ENCODE data around the gene NPTX1. TPM values are rescaled to one million over a fixed set of nuclear protein-coding genes. Genes with fewer than 3 reads are reported as not detected.

Gene NPTX1, protein sequence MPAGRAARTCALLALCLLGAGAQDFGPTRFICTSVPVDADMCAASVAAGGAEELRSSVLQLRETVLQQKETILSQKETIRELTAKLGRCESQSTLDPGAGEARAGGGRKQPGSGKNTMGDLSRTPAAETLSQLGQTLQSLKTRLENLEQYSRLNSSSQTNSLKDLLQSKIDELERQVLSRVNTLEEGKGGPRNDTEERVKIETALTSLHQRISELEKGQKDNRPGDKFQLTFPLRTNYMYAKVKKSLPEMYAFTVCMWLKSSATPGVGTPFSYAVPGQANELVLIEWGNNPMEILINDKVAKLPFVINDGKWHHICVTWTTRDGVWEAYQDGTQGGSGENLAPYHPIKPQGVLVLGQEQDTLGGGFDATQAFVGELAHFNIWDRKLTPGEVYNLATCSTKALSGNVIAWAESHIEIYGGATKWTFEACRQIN
- total RNA-seq = 0.13 TPM
- polyA plus RNA-seq (ENCODE audit: insufficient read depth in 1 of 8, insufficient read length in 8 of 8, low replicate concordance in 1 of 8) = under 1 TPM; 0.15 to 0.34 (median 0.23) TPM
- long read RNA-seq, donor 1 = 0 reads
- long read RNA-seq, donor 2 = 0 reads
- long read RNA-seq, donor 3 = 0 reads
- long read RNA-seq, donor 4 = 0 reads
- long read RNA-seq, donor 5 = 0 reads
- long read RNA-seq, donor 6 = 0 reads
- long read RNA-seq, donor 7 = 0 reads
- long read RNA-seq, donor 8 = 0 reads
- long read RNA-seq, donor 9 = 0 reads
- long read RNA-seq, donor 10 = 0 reads
- long read RNA-seq, donor 11 = 0 reads

DNA sequence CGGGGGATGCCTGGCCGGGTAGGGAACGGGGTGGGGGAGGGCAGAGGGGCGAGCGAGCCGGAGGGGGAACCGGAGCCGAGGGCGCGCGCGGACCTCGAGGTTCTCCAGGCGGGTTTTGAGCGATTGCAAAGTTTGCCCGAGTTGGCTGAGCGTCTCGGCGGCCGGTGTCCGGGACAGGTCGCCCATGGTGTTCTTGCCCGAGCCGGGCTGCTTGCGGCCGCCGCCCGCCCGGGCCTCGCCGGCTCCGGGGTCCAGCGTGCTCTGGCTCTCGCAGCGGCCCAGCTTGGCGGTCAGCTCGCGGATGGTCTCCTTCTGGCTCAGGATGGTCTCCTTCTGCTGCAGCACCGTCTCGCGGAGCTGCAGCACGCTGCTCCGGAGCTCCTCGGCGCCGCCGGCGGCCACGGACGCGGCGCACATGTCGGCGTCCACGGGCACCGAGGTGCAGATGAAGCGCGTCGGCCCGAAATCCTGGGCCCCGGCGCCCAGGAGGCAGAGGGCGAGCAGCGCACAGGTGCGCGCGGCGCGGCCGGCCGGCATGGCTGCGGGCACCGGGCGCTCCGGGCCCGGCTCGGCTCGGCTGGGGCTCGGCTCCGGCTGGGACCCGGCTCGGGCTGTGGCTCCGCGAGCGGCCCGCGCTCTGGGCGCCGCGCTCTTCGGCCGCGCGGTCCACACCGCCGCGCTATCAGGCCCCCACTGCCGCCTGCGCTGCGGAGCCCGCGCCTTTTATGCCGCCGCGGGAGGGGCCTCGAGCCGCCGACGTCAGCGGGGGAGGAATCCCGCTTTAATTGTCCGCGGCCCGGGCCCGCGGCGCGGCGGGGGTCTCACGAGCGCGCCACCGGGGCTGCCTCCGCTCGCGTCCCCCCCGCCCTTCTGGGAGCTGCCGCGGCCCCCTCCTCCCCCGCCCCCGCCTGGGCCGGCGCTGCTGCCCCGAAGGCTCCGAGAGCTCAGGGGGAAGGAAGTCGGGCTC, at the start of gene NPTX1:
Gene NPTX1 (minus strand): TSS at position 698 of the 967 bp plus-strand sequence. CDS start 161 bp downstream, at position 537.
- WGBS (ENCODE audit: insufficient coverage) = under 1% methylated on average over 127 of the region's 136 CpGs
- no peak for DNase-seq
- peaks cover 32% of the 10 kb centered on the region for H3K4me1 ChIP-seq (ENCODE audit: control insufficient read depth, insufficient read depth, low read length)
- no peak within 1 kb of the TSS for H3K4me3 ChIP-seq (ENCODE audit: low read length)
- H3K9me3 ChIP-seq (replicated peaks; ENCODE audit: control insufficient read depth, low read depth, low read length) = no peaks in the 10 kb centered on the region
- no peaks in the 10 kb centered on the region for H3K36me3 ChIP-seq (ENCODE audit: control insufficient read depth, insufficient read depth, low read length)
- peaks cover 96% of the 10 kb centered on the region for H3K27me3 ChIP-seq (ENCODE audit: control insufficient read depth, insufficient read depth, low read length)
- no peak within 1 kb of the TSS for H3K27ac ChIP-seq (ENCODE audit: low read length)

DNA sequence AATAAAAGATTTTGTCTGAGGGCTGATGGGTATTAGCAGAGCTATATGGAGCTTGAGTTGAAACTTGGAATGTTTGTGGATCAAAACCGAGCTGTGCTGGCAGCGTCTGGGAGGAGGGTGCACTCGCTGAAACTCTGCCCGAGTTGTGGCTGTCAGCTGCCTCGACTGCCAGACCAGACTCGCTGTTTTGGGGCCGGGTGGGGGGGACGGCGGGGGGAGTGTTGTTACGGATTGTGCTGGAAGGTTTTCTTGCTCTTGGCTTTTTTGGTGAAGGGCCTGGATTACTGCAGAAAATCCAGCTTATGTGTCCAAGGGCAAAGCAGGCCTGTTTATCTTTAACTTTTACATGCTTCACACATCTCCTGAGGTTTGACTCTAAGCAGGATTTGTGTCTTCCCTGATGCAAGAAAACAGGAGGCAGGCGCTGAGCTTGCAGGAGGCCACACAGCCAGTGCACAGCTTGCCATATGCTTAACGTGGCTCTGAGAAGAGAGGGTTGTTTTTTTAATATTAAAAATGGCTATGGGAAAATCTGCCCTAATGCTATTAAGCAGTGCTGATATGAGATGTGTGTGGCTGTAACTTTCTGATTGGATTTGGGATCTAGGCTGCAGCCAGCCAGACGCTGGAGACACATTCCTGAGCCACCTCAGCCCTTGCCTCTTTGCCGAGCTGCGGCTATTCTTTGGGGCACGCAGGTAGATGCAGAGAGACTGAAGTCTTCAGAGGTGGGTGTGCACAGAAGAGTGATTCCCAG, 47.7 kb upstream of the NPTX1 start:
- H3K4me1 ChIP-seq (ENCODE audit: control insufficient read depth, insufficient read depth, low read length) = peaks cover 4% of the 10 kb centered on the region
- no peaks in the 10 kb centered on the region for H3K9me3 ChIP-seq (replicated peaks; ENCODE audit: control insufficient read depth, low read depth, low read length)
- 14% methylated on average over 11 of the region's 16 CpGs for WGBS (ENCODE audit: insufficient coverage)
- no peaks in the 10 kb centered on the region for H3K36me3 ChIP-seq (ENCODE audit: control insufficient read depth, insufficient read depth, low read length)
- H3K4me3 ChIP-seq (ENCODE audit: low read length) = no peak overlapping the region
- H3K27ac ChIP-seq (ENCODE audit: low read length) = no peak overlapping the region
- peak; percentile 31 for DNase-seq
- H3K27me3 ChIP-seq (ENCODE audit: control insufficient read depth, insufficient read depth, low read length) = peaks cover 27% of the 10 kb centered on the region

DNA sequence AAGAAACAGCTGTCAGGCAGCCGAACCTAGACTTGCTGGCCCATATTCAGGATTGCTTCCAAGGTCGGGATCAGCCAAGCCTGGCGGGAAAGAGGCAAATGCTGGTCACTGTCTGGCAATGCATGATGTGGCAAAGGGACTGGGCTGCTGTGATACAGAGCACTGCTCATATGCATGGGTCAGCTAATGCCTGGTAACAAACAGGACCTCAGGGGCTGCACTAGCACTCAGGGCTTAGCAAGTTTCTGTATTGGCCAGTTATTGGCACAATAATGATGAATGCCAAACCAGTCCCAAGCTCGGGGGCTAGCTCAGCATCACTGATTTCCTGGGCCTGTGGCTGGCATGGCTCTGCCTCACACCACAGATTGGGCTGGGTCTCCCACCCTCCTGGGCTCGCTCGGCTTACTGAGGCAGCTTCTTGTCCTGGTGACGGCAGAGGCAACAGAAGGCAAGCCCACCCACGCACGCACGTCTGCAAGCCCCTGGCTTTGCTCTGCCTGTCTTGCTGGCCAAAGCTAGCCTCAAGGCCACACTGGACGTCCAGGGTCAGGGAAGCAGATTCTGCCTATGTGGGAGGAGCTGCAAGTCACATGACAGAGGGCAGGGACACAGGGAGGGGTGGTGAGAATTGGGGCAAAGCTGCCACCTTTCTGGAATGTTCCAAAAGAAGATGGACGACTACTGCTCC, 46.8 kb upstream of the NPTX1 start:
- Histone ChIP-seq H3K27ac (ENCODE audit: low read length) (no peak overlapping the region), H3K4me1 (ENCODE audit: control insufficient read depth, insufficient read depth, low read length) (no peaks in the 10 kb centered on the region), H3K4me3 (ENCODE audit: low read length) (no peak overlapping the region), H3K9me3 (replicated peaks; ENCODE audit: control insufficient read depth, low read depth, low read length) (no peaks in the 10 kb centered on the region), H3K36me3 (ENCODE audit: control insufficient read depth, insufficient read depth, low read length) (no peaks in the 10 kb centered on the region), H3K27me3 (ENCODE audit: control insufficient read depth, insufficient read depth, low read length) (peaks cover 27% of the 10 kb centered on the region)
- DNase-seq = no peak
- WGBS (ENCODE audit: insufficient coverage) = 82% methylated on average over 10 of the region's 12 CpGs

DNA sequence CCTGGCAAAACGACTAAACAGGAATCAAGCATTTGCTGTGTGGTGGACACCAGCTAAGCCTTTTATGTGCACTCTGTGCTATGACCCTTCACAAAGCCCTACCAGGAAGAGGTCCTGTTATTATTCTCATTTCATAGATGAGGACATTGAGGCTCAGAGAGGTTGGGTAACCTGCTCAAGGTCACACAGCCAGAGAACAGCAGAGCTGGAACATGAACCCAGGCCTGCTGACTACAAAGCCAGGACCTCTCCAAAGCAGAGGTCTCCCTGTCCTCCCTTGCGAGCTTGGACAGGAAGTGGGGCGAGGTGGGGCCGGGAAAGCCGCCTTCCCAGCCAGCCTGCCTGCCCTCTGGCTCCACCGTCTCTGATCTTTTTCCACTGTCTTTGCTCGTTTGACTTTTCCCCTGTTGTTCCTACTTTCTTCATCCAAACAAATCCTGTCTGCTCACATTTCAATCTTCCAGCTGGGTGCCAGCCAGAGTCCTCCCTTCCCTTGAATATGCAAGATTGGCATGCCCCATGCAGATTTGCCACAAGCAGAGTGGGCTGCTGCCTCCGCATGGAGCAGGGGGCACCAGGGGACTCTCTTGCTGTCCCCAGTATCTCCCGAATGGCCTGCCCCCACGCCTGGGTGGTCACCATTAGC, 44.5 kb upstream of the NPTX1 start:
- 38% methylated on average over 10 of the region's 10 CpGs for WGBS (ENCODE audit: insufficient coverage)

DNA sequence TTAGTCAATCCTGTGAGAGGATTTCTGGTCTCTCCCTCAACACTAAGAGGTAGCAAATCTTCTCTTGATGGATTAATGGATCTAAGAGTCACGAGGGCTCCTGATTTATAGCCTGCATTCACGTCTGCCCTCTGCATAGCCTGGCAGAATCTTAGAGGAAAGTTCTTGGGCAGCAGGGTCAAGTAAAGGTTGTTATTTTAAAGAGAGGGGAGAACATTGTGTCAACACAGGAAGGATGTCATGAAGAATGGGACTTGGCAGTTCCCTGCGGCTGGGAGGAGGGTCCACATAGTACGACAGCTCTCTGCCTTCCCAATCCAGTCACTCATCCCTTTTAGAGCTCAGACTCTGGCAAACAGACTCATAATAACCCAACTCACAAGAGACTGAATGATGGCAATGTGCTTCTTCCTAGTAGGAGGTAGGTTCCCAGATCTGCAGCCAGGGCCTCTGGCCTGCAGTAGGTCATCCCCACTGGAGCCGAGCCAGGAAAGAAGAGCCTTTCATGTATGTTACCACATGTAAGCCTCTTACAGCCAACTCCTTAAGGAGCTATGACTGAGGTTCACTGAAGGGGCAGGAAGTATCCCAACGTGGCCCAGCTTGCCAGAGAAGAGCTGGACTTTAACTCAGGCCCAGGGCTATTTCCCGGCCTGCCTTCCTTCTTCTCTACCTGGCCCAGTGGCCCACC, 42.8 kb upstream of the NPTX1 start:
- DNase-seq = no peak
- no peaks in the 10 kb centered on the region for H3K9me3 ChIP-seq (replicated peaks; ENCODE audit: control insufficient read depth, low read depth, low read length)
- no peak overlapping the region for H3K4me3 ChIP-seq (ENCODE audit: low read length)
- peaks cover 13% of the 10 kb centered on the region for H3K27me3 ChIP-seq (ENCODE audit: control insufficient read depth, insufficient read depth, low read length)
- no peak overlapping the region for H3K27ac ChIP-seq (ENCODE audit: low read length)
- no peaks in the 10 kb centered on the region for H3K36me3 ChIP-seq (ENCODE audit: control insufficient read depth, insufficient read depth, low read length)
- no peaks in the 10 kb centered on the region for H3K4me1 ChIP-seq (ENCODE audit: control insufficient read depth, insufficient read depth, low read length)
- no CpG with 5 or more reads among the region's 7 CpGs for WGBS (ENCODE audit: insufficient coverage)

More for the DNA sequence above, 44.5 kb upstream of the NPTX1 start:
- H3K4me1 ChIP-seq (ENCODE audit: control insufficient read depth, insufficient read depth, low read length) = no peaks in the 10 kb centered on the region
- no peaks in the 10 kb centered on the region for H3K9me3 ChIP-seq (replicated peaks; ENCODE audit: control insufficient read depth, low read depth, low read length)
- no peak overlapping the region for H3K27ac ChIP-seq (ENCODE audit: low read length)
- no peak overlapping the region for H3K4me3 ChIP-seq (ENCODE audit: low read length)
- H3K27me3 ChIP-seq (ENCODE audit: control insufficient read depth, insufficient read depth, low read length) = peaks cover 13% of the 10 kb centered on the region
- no peak for DNase-seq
- H3K36me3 ChIP-seq (ENCODE audit: control insufficient read depth, insufficient read depth, low read length) = no peaks in the 10 kb centered on the region

DNA sequence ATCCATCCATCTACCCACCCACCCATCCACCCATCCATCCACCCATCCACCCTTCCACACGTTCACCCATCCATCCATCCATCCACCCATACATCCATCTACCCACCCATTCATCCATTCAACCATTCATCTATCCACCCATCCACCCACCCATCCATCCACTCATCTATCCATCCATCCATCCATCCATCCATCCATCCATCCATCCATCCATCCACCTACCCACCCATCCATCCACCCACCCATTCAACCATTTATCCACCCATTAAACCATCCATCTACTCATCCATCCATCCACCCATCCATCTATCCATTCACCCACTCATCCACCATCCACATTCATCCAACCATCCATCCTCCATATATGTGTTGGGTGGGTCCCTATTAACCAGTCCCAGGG, 42.0 kb upstream of the NPTX1 start:
- Histone ChIP-seq H3K4me3 (ENCODE audit: low read length) (no peak overlapping the region), H3K27me3 (ENCODE audit: control insufficient read depth, insufficient read depth, low read length) (peaks cover 12% of the 10 kb centered on the region), H3K36me3 (ENCODE audit: control insufficient read depth, insufficient read depth, low read length) (no peaks in the 10 kb centered on the region), H3K9me3 (replicated peaks; ENCODE audit: control insufficient read depth, low read depth, low read length) (no peaks in the 10 kb centered on the region), H3K4me1 (ENCODE audit: control insufficient read depth, insufficient read depth, low read length) (no peaks in the 10 kb centered on the region), H3K27ac (ENCODE audit: low read length) (no peak overlapping the region)
- no peak for DNase-seq
- WGBS (ENCODE audit: insufficient coverage) = 62% methylated on average over 1 of the region's 1 CpG

DNA sequence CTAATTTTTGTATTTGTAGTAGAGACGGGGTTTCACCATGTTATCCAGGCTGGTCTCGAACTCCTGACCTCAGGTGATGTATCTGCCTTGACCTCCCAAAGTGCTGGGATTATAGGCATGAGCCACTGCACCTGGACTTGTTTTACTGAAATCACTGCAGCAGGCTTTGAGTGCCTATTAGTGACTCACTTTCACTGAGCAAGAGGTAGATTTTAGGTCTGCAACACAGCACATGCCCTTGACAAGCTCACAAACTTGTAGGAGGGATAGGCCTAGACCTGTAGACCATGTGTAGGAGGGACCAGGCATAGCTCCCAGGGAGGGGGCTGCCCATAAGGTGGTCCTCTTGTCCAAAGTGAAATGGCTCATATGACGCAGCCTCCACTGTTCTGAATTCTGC, 41.2 kb upstream of the NPTX1 start:
- no peaks in the 10 kb centered on the region for H3K9me3 ChIP-seq (replicated peaks; ENCODE audit: control insufficient read depth, low read depth, low read length)
- H3K27ac ChIP-seq (ENCODE audit: low read length) = no peak overlapping the region
- H3K4me3 ChIP-seq (ENCODE audit: low read length) = no peak overlapping the region
- no peaks in the 10 kb centered on the region for H3K4me1 ChIP-seq (ENCODE audit: control insufficient read depth, insufficient read depth, low read length)
- H3K36me3 ChIP-seq (ENCODE audit: control insufficient read depth, insufficient read depth, low read length) = no peaks in the 10 kb centered on the region
- H3K27me3 ChIP-seq (ENCODE audit: control insufficient read depth, insufficient read depth, low read length) = peaks cover 8% of the 10 kb centered on the region
- no peak for DNase-seq
- 73% methylated on average over 2 of the region's 3 CpGs for WGBS (ENCODE audit: insufficient coverage)

DNA sequence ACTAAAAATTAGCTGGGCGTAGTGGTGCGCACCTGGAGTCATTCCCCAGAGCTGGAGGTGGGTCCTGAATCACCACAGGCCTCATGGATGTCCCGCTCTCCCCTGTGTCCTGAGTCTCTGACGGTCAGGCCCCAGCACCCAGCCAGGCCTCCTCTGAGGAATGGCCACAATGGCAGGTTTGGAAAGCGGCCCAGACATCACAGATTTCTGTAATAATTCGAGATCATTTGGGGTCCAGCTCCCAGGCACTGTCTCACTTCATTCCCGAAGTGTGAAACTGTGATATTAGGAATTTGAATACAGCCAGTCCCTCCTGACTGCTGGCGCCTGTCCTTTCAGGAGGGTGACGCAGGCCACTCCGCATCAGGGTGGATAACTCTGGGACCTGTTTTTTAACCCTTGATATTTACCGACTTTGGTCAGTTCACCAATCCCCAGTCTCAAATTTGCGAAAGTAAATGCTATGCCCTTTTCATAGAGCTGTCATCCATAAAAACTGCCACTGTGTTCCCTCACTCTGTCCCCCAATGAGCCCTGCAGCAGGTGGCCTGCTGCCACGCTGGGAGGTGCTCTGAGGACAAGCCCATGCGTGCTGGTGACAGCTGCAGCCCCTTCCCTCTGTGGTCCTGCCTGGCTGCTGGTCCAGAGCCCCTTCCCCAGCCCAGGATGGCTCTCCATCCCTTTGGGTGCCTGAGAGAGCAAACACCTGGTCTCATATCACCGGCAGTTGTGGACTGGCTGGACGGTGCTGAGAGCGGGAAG, 39.9 kb upstream of the NPTX1 start:
- WGBS (ENCODE audit: insufficient coverage) = 69% methylated on average over 14 of the region's 17 CpGs
- no peaks in the 10 kb centered on the region for H3K4me1 ChIP-seq (ENCODE audit: control insufficient read depth, insufficient read depth, low read length)
- H3K9me3 ChIP-seq (replicated peaks; ENCODE audit: control insufficient read depth, low read depth, low read length) = no peaks in the 10 kb centered on the region
- no peak overlapping the region for H3K4me3 ChIP-seq (ENCODE audit: low read length)
- no peak for DNase-seq
- H3K36me3 ChIP-seq (ENCODE audit: control insufficient read depth, insufficient read depth, low read length) = no peaks in the 10 kb centered on the region
- no peak overlapping the region for H3K27ac ChIP-seq (ENCODE audit: low read length)
- H3K27me3 ChIP-seq (ENCODE audit: control insufficient read depth, insufficient read depth, low read length) = peaks cover 8% of the 10 kb centered on the region
